Prostate gland (tissue), 2 donors: ENCODE results near the gene DYNC1H1.

Experiments
- CTCF ChIP-seq, 4 experiments: fragments of 200-600 bp in 2 of 4; fragments of 450-650 bp in 2 of 4; sonication (generic) in 2 of 4; IDR thresholded peaks; 1 replicate in 3 of 4; 2 replicates in 1 of 4; pipeline ENCODE4 v1.5.1; 2016 to 2019; ENCODE audit warnings: antibody characterized with exemption in 4 of 4, mild to moderate bottlenecking in 2 of 4, moderate library complexity in 2 of 4
- POLR2A ChIP-seq: fragments of 450-650 bp; IDR thresholded peaks from one replicate; pipeline ENCODE4 v1.6.1; 2016; ENCODE audit warnings: antibody characterized with exemption, mild to moderate bottlenecking
- POLR2AphosphoS5 ChIP-seq: sonication (generic); formaldehyde crosslinking; IDR thresholded peaks from one replicate; pipeline ENCODE4 v1.6.1; 2017; ENCODE audit warnings: antibody characterized with exemption

- TF ChIP-seq POLR2A (no peak), CTCF (IDR thresholded peaks at IDR 0.05) (no peak), POLR2AphosphoS5 (no peak)
Measured at GRCh38 chr14:101991352-101991751, 27.0 kb downstream of the DYNC1H1 start.
